Keratinocyte (primary cell): Measurements from ENCODE around the gene HOXB9. TPM values are rescaled to one million over a fixed set of nuclear protein-coding genes. Genes with fewer than 3 reads are reported as not detected.

Experiments
- DNase-seq: peaks from one replicate; pipeline ENCODE4 v3.0.0-alpha.2; 2011; ENCODE audit warnings: low read depth, missing footprints, low spot score
- FAIRE-seq: peaks from 2 replicates; lab custom pipeline; 2011; peaks lifted over from hg19 to GRCh38; lab: Jason Lieb, UNC
- H2AFZ ChIP-seq: 2 replicates; pipeline ENCODE4 v1.6.0; 2012; ENCODE audit warnings: low read length, control low read depth, inconsistent platforms; ENCODE audit not compliant: control insufficient read depth
- H3K27ac ChIP-seq: 2 replicates; pipeline ENCODE4 v1.5.1; 2011; ENCODE audit warnings: low read length; ENCODE audit not compliant: control insufficient read depth, insufficient read depth
- H3K27me3 ChIP-seq: 3 replicates; pipeline ENCODE4 v1.6.0; 2011; ENCODE audit warnings: low read length; ENCODE audit not compliant: control insufficient read depth, insufficient read depth; ENCODE audit errors: extremely low read depth
- H3K36me3 ChIP-seq, 2 experiments: 2 replicates in 1 of 2; 3 replicates in 1 of 2; pipeline ENCODE4 v1.5.1; 2011; ENCODE audit warnings: low read length in 2 of 2, mild to moderate bottlenecking in 1 of 2; ENCODE audit not compliant: control insufficient read depth in 2 of 2, insufficient read depth in 2 of 2; ENCODE audit errors: extremely low read depth in 1 of 2
- H3K4me1 ChIP-seq: 3 replicates; pipeline ENCODE4 v1.5.1; 2011; ENCODE audit warnings: low read length; ENCODE audit not compliant: control insufficient read depth, insufficient read depth; ENCODE audit errors: extremely low read depth
- H3K4me2 ChIP-seq: 3 replicates; pipeline ENCODE4 v1.6.0; 2011; ENCODE audit warnings: low read depth, low read length; ENCODE audit not compliant: control insufficient read depth, insufficient read depth; ENCODE audit errors: extremely low read depth
- H3K4me3 ChIP-seq, 3 experiments: fragments of 200-600 bp in 1 of 3; sonication (generic) in 1 of 3; 2 replicates in 2 of 3; 3 replicates in 1 of 3; pipeline ENCODE4 v1.5.1; 2011 to 2016; ENCODE audit warnings: low read length in 3 of 3, mild to moderate bottlenecking in 3 of 3, control low read depth in 2 of 3, inconsistent platforms in 1 of 3, low read depth in 1 of 3, mixed read lengths in 1 of 3, mixed run types in 1 of 3, moderate library complexity in 1 of 3; ENCODE audit not compliant: control insufficient read depth in 2 of 3, insufficient read depth in 2 of 3; ENCODE audit errors: extremely low read depth in 1 of 3
- H3K79me2 ChIP-seq: 2 replicates; pipeline ENCODE4 v1.6.0; 2012; ENCODE audit warnings: low read length; ENCODE audit not compliant: control insufficient read depth, insufficient read depth
- H3K9ac ChIP-seq: 3 replicates; pipeline ENCODE4 v1.6.0; 2011; ENCODE audit warnings: low read length; ENCODE audit not compliant: control insufficient read depth, insufficient read depth; ENCODE audit errors: extremely low read depth
- H3K9me1 ChIP-seq: 3 replicates; pipeline ENCODE4 v1.6.0; 2011; ENCODE audit warnings: low read length; ENCODE audit not compliant: control insufficient read depth, insufficient read depth; ENCODE audit errors: extremely low read depth
- H3K9me3 ChIP-seq: 2 replicates; pipeline ENCODE4 v1.5.1; 2012; ENCODE audit warnings: low read depth, low read length; ENCODE audit not compliant: control insufficient read depth
- H4K20me1 ChIP-seq: 3 replicates; pipeline ENCODE4 v1.6.0; 2011; ENCODE audit warnings: low read length; ENCODE audit not compliant: control insufficient read depth, insufficient read depth; ENCODE audit errors: extremely low read depth
- CTCF ChIP-seq, 3 experiments: IDR thresholded peaks in 1 of 3; conservative IDR thresholded peaks in 1 of 3; optimal IDR thresholded peaks in 1 of 3; 2 replicates in 2 of 3; 3 replicates in 1 of 3; pipeline versions ENCODE3 to v1.5.1; 2011; ENCODE audit warnings: low read length in 3 of 3, mild to moderate bottlenecking in 3 of 3, moderate library complexity in 2 of 3, control low read depth in 1 of 3, inconsistent platforms in 1 of 3; ENCODE audit not compliant: insufficient read depth in 2 of 3; ENCODE audit errors: extremely low read depth in 1 of 3
- EZH2 ChIP-seq: IDR thresholded peaks from one replicate; pipeline ENCODE4 v1.6.1; 2012; ENCODE audit warnings: inconsistent platforms, mild to moderate bottlenecking, low read length, moderate library complexity
- dilution Hi-C: fragments of 300-500 bp; cut with MboI; formaldehyde crosslinking; loops from one replicate; pipeline ENCODE4 v1.7.0; 2020; ENCODE audit warnings: low sequenced_read_pairs; ENCODE audit not compliant: extremely low pct_ligation_motif_present
- polyA plus RNA-seq, 5 experiments: library from polyadenylated mRNA; depleted of rRNA in 3 of 5; stranded (reverse) in 3 of 5; stranded (forward) in 1 of 5; unstranded in 1 of 5; fragments of >200 nt; gene quantifications; 1 replicate in 1 of 5; 2 replicates in 3 of 5; 3 replicates in 1 of 5; pipeline versions ENCODE4 v1.2.1 to v1.2.3, GENCODE V29; 2011 to 2012; ENCODE audit warnings: missing spikeins in 2 of 5, low read depth in 1 of 5, low replicate concordance in 1 of 5

HOXB9 gene
- polyA plus RNA-seq, 1 donor (not counting 4 experiments of a cell fraction or from before 2014, with no cell fraction given), result 0.03 TPM

DNA sequence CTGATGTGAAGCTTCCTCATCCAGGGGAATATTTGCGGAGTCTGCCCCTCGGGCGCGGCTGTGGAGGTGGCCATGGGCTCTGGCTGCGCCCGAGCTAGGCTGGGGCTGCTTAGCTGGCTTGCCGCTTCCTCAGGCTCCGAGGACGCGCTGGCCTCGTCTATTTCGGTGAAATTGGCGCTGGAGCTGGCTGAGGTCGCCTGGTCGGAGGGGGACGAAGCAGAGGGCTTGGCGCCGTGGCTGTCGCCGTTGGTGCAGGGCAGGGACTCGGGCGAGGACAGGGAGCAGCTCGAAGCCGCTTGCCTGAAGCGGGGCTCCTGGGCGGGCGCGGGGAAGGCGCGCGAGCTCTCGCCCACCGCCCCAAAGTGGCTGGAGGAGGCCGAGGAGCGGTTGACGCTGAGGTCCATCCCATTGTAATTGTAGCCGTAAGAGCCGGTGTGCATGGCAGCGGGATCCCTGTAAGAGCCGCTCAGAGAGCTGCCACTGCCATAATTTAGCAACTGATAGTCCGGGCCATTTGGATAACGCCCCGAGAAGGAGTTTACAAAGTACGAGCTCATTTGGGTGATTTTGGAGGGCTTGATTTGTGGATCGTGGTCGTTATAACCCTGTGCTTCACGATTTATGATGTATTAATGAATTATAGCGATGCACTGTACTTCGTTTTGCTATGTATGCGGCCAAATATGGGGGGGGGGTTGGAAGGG is 32.9 kb downstream of the HOXB9 start, which contains the start of gene HOXB5:
TSS of gene HOXB5 (minus strand) at position 654 of the 704 bp plus-strand sequence. CDS start at position 557, 97 bp downstream.
- H3K9me1 ChIP-seq, result no peaks in the 10 kb centered on the region
- TF ChIP-seq EZH2 (peak; percentile 70), CTCF (optimal IDR thresholded peaks at IDR 0.05 in 1 of 3, IDR thresholded peaks at IDR 0.05 in 1 of 3, conservative IDR thresholded peaks at IDR 0.05 in 1 of 3; ENCODE audit: extremely low read depth in 1 of 3, insufficient read depth in 2 of 3, low read length in 3 of 3) (no peak)
- no peaks in the 10 kb centered on the region for H4K20me1 ChIP-seq
- H3K36me3 ChIP-seq, result peaks cover 0 to 4% of the 10 kb centered on the region in 2 experiments
- no peaks in the 10 kb centered on the region for H3K79me2 ChIP-seq
- peak within 1 kb of the TSS; percentile 15 for H3K9ac ChIP-seq
- no peak within 1 kb of the TSS for H3K27ac ChIP-seq
- H3K4me2 ChIP-seq, result peak within 1 kb of the TSS; percentile 89
- peaks cover 83% of the 10 kb centered on the region for H3K27me3 ChIP-seq
- peak within 1 kb of the TSS; percentile 2 to 67 (median 58) for H3K4me3 ChIP-seq
- dilution Hi-C loops, result no loop called here
- FAIRE-seq, result no peak
- DNase-seq, result no peak
- H2AFZ ChIP-seq, result peak within 1 kb of the TSS; percentile 87
- H3K4me1 ChIP-seq, result peaks cover 17% of the 10 kb centered on the region
- H3K9me3 ChIP-seq, result no peaks in the 10 kb centered on the region

- peak overlapping the region in 1 of 3 experiments; percentile 67 for H3K4me3 ChIP-seq
- H3K9ac ChIP-seq, result no peak overlapping the region
- H4K20me1 ChIP-seq, result no peaks in the 10 kb centered on the region
These were observed 33.6 kb downstream of the HOXB9 start for GRCh38 chr17:48592577-48592976.

More at GRCh38 chr17:48592577-48592976, 33.6 kb downstream of the HOXB9 start:
- DNase-seq (no peak), FAIRE-seq (no peak)
- peaks cover 82% of the 10 kb centered on the region for H3K27me3 ChIP-seq
- peak overlapping the region; percentile 89 for H3K4me2 ChIP-seq
- H3K36me3 ChIP-seq, result peaks cover 0 to 4% of the 10 kb centered on the region in 2 experiments
- H3K9me3 ChIP-seq, result no peaks in the 10 kb centered on the region
- TF ChIP-seq CTCF (optimal IDR thresholded peaks at IDR 0.05 in 1 of 3, IDR thresholded peaks at IDR 0.05 in 1 of 3, conservative IDR thresholded peaks at IDR 0.05 in 1 of 3; ENCODE audit: extremely low read depth in 1 of 3, insufficient read depth in 2 of 3, low read length in 3 of 3) (no peak), EZH2 (peak; percentile 13)
- peaks cover 17% of the 10 kb centered on the region for H3K4me1 ChIP-seq
- no peak overlapping the region for H2AFZ ChIP-seq
- no peak overlapping the region for H3K27ac ChIP-seq
- H3K9me1 ChIP-seq, result no peaks in the 10 kb centered on the region
- dilution Hi-C loops, result no loop called here
- H3K79me2 ChIP-seq, result no peaks in the 10 kb centered on the region
